Measurements from ENCODE around the gene SCN1A.
"Not testable (repeated sequence)": the region's sequence is repeated elsewhere in the genome, so short reads cannot be mapped to it uniquely, and the experiment has no call there.

The SCN1A gene

DNA sequence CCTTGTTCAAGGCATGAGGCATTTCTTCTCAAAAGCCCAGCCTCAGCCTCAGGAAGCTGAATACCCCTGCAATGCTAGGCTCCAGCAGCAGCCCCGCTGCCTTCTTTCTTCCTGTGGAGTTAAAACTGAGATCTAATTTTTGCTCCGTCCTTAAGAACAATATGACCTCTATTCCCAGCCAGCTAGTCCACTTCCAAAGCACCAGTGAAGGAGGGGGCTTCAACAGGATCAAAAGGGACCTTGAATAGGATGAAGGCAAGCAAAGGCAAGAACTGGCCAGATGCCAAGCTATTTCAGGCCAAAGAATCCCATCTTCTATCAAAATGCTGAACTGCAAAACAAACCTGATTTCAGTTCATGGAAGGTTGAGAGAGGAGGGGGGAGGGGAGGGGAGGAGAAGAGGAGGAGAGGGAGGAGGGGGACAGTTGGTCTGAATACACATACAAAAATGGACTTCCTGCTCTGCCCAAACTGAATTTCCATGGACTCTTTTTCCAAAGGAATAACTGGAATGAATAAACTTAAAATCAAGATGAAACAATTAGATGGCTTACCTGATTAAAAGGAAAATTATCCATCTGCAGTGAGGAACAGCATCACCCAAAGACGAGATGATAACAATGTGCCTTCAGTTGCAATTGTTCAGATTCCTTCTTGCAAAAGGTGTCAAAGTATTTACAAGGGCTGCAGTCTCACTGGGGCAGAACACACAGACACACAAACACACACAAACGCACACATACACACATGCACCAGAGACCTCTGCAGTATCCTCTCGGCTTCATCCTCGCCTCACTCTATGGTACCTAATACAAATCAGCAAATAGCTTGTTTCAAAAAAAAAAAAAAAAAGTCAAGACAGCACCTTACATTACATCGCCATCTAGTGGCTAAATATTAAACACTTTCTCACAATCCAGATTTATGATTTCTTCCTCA is at the start of gene SCN1A:
Gene SCN1A, minus strand, starts transcription at position 804 of the 939 bp plus-strand sequence. CDS start 54,399 bp downstream, outside the sequence.
- DNase-seq = no peak

- DNase-seq = no peak
Measured at GRCh38 chr2:166173263-166173662, 45.4 kb upstream of the SCN1A start.

- DNase-seq = no peak
Measured at GRCh38 chr2:166171216-166171615, 43.4 kb upstream of the SCN1A start.

DNA sequence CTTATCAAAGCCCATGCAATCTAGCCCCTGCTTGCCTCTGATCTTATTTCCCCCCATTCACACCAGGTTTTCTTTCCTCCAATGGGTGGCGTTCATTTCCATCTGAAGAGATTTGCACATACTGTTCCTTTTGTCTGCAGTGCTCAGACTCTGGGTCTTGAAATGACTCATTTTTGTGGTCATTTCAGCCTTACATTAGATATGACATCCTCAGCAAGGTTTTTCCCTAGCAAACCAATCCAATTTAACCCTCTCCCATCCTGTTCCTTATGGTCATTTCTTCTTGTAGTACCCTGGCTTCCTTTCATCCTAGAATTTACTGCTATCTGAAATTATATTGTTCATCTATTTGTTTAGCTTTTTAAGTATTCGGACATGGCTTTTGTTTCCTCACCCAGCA is 42.5 kb upstream of the SCN1A start:
- DNase-seq = no peak

- no peak for DNase-seq
Measured at GRCh38 chr2:166167449-166167848, 39.6 kb upstream of the SCN1A start.

DNA sequence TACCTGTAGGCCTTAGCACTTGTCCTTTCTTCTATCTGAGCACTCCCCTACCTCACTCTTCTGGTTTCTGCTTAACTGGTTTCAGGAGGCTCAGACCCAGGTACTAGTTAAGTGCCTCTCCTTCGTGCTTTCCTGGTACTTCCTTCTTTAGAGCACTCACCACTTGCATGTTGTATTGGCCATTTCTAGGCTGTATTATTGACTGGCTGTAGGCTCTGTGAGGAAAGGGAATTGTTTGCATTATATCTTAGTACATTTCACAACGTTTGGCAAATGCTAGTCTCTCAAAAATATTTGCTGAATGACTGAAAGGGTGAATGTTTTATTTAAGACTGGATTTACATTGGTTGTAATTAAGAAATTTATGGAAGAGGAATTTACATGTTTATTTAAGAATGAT is 36.0 kb upstream of the SCN1A start:
- no peak for DNase-seq

DNA sequence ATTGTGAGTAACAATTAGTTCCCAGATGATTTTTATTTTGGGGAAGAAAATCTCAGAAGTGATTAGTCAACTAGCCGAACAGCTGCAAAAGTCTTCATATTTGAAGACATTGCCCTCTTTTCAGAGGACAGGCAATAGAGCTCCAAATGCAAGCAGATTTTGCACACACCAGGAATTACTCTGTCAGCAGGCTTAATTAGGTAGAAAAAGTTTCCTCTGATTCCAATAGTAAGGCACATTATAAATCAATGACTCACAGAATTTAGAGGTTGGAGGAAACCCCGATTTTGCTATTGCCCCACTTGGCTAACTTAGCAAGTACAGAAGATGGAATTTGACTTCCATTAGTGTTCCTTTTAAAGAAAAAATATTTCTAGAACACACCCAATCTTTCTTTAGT is 30.7 kb upstream of the SCN1A start:
- DNase-seq = no peak

GRCh38 chr2:166157578-166157977 is 29.8 kb upstream of the SCN1A start:
- no peak for DNase-seq

DNA sequence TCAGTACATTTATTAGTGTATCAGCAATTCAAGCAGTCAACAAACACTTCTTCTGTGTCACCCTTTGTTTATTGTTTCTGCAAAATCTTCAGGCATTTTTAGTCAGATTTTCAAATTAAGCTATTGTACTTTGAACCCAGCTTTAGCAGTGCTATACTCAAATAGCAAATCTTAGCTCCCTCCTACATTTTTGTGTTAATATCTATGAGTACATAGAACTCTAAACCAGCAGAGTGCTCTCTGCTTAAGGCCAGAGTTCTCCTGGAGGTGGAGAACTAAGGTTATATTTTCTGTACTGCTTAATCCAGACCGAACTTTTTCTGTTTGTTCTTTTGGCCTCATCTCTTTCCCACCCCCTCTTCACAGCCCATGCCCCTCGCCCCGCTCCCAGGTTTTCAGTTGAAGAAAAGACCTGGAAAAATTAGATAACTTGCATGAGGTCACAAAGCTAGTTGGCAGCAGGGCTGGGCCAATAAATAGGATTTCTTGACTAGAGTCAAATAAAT is 29.2 kb upstream of the SCN1A start:
- no peak for DNase-seq

GRCh38 chr2:166155589-166155988 is 27.8 kb upstream of the SCN1A start:
- no peak for DNase-seq

- no peak for DNase-seq
Measured at GRCh38 chr2:166154685-166155338, 27.0 kb upstream of the SCN1A start.

GRCh38 chr2:166152064-166152463 is 24.2 kb upstream of the SCN1A start:
- no peak for DNase-seq

DNA sequence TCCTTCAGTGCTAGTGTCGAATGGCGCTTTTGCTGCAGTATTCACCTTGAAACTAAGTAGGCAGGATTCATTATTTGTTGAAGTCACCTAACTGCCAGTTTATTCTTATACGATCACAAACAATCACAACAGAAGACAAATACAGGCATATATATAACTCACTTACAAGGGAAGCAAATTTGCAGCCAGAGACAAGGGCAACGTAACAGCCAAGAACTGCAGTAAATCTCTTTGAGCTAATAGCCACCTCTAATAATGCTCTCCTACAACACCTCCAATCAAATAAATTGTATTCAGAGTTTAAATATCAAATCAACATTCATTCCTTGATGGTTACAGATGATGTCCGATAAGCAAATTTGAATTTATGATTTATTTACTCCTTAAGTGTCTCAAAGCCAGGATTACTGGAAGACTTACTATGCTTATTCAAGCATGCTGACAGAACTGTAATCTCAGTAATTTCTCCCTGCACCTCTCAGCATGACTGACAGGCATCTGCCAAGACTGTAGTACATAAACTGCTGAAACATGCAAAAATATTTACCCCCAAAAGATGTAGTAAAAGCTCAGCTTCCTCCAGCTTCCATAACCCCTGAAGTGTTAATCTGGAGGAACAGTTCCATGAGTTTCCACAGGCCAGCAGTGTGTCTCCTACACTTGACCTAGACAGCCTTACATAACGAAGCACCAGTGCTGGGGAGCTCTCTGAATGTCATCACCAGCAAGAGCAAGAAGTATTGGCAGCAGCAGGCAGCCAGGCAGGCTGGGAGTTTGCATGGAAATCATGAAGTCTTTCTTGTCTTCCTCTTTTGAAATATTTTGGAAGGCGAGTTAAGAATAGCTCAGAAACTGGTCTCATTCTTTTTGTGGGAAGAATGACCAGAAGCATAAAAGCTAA is 20.9 kb upstream of the SCN1A start:
- no peak for DNase-seq

- no peak for DNase-seq
Measured at GRCh38 chr2:166147883-166148282, 20.1 kb upstream of the SCN1A start.

DNA sequence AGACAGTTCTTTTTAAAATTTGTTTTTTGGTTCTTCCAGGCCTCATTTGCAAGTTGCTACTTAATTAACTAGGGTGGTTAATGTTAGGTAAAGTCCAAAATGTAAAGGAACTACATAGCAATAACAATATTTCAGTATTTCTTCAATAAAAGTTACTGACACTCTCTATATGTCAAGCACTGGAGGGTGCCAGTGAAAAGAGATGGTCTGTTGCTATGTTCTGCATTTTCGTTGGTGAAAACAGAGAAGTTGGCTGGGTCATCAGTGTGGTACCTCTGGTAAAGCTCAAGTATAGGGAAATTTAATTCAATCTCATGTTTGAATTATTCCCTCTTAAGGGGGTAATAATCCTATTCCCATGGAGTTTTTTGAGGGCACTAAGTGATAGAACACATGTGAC is 16.3 kb upstream of the SCN1A start:
- no peak for DNase-seq

DNA sequence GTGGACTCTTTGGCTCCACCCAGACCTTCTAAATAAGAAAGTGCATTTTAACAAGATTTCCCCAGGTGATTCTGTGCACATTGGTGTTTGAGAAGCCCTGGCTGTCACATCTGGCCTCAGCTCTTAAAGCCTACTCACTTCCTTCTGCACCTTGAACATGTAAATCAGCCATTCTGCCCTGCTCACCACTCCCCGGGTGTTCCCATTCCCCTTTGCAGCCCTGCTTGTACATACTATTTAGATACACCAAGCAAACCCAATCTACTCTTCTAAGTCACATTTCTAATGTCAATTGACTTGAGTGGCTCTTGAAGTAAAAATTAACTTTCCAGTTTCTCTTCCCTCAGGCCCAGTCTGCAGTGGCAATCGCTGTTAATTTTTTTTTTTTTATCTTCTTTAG is 13.1 kb upstream of the SCN1A start:
- DNase-seq = no peak

GRCh38 chr2:166140475-166140874 is 12.7 kb upstream of the SCN1A start:
- DNase-seq = no peak

- not testable (repeated sequence) for DNase-seq
Measured at GRCh38 chr2:166139479-166139878, 11.7 kb upstream of the SCN1A start.

- no peak for DNase-seq
Measured at GRCh38 chr2:166138667-166139066, 10.8 kb upstream of the SCN1A start.

DNA sequence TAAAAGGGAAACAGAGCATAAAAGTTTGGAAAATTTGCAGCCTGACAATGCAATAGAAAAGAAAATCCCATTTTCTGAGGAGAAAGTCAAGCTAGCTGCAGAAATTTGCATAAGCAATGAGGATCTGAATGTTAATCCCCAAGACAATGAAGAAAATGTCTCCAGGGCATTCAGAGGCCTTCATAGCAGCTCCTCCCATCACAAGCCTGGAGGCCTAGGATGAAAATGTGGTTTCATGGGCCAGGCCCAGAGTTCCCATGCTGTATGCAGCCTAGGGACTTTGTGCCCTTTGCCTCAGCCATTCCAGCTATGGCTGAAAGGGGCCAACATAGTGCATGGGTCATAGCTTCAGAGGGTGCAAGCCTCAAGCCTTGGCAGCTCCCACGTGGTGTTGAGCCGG is 10.3 kb upstream of the SCN1A start:
- DNase-seq = no peak

- DNase-seq = no peak
Measured at GRCh38 chr2:166137331-166137730, 9.5 kb upstream of the SCN1A start.

DNA sequence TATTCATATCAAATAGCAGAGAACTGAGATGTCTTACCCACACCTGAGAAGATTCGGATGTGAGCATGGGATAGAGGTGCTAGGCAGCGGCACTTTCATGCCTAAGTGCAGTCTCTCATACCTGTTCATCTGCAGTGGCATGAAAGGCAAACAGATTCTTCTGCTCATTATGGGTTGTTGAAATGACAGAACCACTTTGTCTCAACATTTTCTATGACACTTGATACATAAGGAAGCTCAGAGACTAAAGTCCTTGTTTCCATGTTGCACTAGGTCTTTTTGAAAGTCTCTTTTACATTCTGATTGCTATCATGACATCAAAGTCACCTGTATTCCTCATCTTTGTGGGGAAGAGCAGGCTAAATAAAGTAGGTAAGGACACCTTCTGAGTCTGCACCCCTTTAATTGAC is 8.0 kb upstream of the SCN1A start:
- DNase-seq = no peak
